Activated CD4-positive, alpha-beta T cell treated with anti-CD3 and anti-CD28 coated beads for 24 hours (primary cell): ENCODE measurements around the gene VPS26C.
"Not testable (repeated sequence)": the region's sequence is repeated elsewhere in the genome, so short reads cannot be mapped to it uniquely, and the experiment has no call there.

Experiments used
- DNase-seq, 2 donors: peaks; one replicate each; pipeline ENCODE4 v3.0.0-alpha.2; 2020; ENCODE audit warnings: low read depth in 2 of 2

VPS26C gene

DNA sequence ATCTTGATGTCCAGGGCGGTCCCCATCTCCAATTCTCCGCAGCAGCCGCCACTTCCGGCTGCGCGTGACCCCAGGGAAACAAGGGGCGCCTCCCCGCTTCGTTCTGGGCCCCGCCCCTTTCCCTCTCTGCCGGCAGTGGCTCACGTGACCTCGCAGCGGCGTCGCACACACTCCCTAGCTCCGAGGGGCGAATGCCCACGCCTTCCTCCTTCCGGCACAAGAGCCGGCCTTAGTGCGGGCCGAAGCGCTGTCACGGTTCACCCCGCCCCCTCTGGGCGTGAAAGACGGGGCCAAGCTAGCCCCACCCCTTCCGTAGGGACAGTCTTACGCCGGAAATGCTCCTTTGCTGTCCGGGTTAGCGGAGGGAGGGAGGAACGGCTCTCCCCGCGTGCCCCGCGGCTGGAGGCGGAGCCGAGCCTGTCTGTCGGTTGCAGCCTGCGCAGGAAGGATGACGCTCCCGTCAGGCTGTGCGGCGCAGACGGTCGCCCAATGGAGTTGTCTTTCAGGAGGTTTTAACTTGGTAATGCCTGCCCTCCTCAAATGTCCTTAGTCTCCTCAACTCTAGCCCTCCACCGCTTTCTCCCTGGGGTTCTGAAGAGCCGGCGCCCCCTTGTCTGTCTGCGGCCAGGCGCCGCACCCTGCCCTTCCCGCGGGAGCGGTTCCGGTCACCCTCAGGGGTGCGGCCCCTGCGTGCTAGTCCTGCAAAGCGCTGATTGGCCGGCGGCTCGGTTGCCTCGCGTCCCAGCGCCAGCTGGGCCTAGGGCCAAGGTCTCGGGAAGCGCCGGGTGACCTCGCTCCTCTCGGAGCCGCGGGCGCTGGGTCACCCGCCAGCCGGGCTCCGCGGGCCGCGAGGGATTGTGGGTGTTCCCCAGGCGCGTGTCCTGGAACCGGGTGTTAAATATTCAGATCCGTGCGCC lies at the start of gene VPS26C:
VPS26C (minus strand) TSS at position 66 of the 917 bp plus-strand sequence; CDS start at position 26, 40 bp downstream.
- DNase-seq = peak; percentile 95 to 97

DNA sequence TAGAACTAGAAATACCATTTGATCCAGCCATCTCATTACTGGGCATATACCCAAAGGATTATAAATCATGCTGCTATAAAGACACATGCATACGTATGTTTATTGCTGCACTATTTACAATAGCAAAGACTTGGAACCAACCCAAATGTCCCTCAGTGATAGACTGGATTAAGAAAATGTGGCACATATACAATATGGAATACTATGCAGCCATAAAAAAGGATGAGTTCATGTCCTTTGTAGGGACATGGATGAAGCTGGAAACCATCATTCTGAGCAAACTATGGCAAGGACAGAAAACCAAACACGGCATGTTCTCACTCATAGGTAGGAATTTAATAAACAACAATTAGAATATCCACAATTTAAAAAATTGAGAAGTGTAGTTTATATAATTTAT lies 48.9 kb upstream of the VPS26C start:
- not testable (repeated sequence) for DNase-seq

DNA sequence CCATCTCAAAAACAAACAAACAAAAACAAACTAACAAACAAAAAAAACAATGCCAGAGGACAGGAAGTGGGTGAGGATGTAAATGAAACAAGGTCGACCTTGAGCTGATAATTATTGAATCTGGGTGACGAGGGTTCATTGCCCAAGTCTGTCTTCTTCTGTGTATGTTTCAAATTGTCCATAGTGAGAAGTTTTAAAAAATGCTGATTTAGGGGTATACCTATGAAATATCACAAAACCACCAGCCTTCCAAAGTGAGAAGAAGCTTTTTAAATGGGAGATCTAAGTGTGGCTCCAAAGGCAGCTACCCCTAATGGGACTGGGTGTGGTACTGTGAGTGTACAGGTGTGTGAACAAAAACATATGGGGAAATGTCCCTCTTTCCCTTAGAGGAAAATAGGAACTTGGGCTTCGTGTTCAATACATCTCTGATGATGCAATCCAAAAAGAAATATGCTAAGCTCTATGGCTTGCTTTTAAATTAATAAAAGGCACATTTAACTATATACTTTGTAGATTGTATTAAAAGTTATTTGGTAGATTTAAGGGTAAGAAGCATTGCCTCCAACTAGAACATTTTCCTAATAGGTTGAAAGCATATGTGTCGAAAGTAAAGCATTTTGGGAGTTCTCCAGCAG lies 33.1 kb upstream of the VPS26C start:
- no peak for DNase-seq

DNA sequence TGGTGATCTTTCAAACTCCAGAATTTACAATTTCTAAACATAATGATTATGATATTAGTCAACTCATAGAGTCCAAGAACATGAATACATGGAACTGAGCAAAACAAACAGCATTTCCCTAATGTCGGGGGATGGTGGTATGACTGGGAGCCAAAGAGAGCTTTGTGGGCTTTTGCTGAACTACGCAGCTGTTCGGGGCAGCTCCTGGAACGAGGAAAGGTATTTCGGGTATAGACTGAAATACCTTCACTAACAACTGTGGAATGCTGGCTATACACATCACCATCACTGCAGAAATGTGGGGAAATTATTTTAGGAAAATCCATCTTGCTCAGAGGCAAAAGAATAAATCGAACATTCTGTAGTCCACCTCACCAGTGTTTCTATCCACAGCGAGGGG lies 30.2 kb upstream of the VPS26C start:
- no peak for DNase-seq

DNA sequence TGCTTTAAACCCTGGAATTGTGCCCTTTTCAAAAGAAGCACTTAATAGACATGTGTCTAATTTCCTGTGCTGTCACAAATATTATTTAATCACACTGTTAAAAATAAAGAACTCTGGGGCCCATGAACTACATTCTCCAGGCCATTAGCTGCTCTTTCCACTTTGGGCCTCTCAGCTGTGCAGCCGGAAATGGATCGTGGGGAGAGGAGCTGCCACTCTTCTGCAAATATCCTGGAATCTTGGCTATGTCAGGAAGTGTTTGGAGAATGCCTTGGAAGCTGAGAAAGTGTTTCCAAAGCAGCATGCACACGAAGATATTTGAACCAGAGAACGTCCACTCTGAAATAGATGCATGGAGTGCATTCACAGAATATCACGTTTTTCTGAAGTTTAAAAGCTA lies 27.5 kb upstream of the VPS26C start:
- no peak for DNase-seq

DNA sequence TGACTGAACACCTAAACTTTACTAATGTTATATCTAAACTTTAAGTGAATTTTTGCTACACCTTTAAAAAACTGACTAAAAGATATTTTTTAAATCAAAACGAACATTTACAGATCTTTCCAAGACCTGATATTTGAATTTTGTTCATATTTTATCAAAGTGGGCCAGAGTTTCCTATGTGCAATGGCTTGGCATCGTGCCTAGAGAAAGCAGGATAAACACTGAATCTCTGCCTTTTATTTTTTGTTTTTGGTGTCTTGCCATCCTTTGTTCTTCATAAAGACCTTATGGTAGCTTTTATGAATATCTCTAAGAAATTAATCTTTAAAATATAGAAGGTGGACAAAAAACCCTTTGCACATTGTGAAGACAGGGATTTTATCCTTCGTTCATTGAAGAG lies 25.8 kb upstream of the VPS26C start:
- no peak for DNase-seq

DNA sequence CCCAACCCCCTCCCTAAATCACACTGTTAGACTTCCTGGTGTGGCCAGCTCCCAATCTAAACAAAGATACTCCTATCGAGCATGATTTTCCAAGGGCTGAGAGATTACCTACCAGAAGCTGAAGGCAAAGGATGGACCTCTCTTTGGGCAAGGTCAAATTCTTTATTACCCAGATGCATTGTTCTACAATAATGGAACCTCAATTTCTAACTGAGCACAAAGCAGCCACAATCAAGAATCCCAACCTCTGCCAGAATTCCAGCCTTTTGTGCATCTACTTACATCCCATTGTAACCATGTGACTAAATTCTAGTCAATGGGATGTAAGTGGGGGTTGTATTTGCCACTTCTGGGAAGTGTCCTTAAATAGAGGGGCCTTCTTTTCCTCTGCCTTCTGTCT lies 24.9 kb upstream of the VPS26C start:
- DNase-seq = no peak

DNA sequence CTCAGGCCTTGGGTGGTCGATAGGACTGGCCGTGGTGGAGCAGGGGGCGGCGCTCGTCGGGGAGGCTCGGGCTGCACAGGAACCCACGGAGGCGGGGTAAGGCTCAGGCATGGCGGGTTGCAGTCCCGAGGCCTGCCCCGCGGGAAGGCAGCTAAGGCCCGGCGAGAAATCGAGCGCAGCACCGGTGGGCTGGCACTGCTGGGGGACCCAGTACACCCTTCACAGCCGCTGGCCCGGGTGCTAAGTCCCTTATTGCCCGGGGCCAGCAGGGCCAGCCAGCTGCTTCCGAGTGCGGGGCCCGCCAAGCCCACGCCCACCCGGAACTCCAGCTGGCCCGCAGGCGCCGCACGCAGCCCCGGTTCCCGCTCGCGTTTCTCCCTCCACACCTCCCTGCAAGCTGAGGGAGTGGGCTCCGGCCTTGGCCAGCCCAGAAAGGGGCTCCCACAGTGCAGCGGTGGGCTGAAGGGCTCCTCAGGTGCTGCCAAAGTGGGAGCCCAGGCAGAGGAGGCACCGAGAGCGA lies 16.1 kb upstream of the VPS26C start:
- DNase-seq = not testable (repeated sequence)

DNA sequence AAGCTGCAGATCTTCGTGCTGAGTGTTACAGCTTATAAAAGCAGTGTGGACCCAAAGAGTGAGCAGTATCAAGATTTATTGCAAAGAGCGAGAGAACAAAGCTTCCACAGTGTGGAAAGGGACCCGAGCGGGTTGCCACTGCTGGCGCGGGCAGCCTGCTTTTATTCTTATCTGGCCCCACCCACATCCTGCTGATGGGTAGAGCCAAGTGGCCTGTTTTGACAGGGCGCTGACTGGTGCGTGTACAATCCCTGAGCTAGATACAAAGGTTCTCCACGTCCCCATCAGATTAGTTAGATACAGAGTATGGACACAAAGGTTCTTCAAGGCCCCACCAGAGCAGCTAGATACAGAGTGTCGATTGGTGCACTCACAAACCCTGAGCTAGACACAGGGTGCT lies 15.5 kb upstream of the VPS26C start:
- DNase-seq = not testable (repeated sequence)

DNA sequence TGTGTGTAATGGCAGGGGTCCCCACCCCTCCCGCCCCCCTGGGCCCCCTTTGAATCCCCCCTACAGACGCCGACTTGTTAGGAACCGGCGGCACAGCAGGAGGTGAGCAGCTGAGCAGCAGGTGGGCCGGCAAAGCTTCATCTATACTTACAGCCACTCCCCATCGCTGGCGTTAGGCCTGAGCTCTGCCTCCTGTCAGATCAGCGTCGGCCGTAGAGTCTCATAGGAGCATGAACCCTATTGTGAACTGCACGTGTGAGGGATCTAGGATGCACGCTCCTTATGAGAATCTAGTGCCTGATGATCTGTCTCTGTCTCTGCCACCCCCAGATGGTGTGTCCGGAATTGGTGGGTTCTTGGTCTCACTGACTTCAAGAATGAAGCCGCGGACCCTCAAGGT lies 14.9 kb upstream of the VPS26C start:
- no peak for DNase-seq

DNA sequence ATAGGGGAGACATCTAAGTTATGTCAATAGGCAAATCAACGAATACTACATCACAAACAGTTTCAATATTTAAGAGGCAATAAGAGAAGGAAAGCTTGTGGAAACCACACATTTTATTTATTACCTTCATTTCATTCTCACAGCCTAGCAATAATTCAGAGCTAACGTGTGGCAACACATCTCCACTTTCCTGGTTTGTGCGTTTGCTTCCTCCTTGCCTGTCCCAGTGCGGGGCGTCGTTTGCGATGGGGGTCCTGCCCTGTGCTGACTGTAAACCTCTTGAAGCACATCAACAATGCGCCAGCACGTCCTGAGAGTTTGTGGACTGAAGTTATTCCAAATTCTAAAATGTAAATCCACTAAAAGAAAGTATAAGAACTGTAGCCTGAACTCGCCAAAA lies 14.4 kb upstream of the VPS26C start:
- no peak for DNase-seq

DNA sequence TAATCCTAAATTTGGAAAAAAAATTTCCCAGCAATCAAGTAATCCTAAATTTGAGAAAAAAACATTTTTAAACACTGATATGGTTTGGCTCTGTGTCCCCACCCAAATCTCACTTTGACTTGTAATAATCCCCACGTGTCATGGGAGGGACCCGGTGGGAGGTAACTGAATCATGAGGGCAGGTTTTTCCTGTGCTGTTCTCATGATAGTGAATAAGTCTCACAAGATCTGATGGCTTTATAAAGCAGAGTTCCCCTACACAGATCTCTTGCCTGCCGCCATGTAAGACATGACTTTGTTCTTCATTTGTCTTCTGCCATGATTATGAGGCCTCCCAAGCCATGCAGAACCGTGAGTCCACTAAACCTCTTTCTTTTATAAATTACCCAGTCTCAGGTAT lies 12.1 kb upstream of the VPS26C start:
- DNase-seq = not testable (repeated sequence)

DNA sequence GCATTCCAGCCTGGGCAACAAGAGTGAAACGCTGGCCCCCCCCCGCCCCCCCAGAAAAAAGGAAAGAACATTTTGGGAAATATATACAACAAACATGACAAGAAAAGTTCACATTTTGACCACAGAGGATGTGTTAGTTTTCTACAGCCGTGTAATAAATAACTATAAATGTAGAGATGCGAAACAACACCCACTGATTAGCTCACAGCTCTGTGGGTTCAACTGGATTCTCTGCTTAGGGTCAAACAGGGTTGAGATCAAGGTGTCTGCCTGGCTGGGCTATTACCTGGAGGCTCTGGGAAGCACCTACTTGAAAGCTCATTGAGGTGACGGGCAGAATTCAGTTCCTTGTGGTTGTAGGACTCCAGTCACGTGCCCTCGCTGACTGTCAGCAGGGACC lies 11.1 kb upstream of the VPS26C start:
- DNase-seq = no peak

DNA sequence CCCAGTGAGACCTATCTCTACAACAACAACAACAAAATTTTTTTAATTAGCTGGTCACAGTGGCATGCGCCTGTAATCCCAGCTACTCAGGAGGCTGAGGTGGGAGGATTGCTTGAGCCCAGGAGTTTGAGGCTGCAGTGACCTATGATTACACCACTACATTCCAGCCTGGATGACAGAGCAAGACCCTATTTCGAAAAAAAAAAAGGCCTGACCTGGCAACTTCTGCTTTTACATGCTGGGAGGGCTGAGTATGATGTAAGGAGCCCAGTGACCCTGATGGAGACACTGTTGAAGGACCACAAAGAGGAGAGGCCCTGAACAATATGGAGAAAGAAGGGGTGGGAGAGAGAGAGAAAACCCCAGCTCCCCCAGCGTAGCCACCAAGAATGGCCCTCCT lies 9.2 kb upstream of the VPS26C start:
- no peak for DNase-seq

DNA sequence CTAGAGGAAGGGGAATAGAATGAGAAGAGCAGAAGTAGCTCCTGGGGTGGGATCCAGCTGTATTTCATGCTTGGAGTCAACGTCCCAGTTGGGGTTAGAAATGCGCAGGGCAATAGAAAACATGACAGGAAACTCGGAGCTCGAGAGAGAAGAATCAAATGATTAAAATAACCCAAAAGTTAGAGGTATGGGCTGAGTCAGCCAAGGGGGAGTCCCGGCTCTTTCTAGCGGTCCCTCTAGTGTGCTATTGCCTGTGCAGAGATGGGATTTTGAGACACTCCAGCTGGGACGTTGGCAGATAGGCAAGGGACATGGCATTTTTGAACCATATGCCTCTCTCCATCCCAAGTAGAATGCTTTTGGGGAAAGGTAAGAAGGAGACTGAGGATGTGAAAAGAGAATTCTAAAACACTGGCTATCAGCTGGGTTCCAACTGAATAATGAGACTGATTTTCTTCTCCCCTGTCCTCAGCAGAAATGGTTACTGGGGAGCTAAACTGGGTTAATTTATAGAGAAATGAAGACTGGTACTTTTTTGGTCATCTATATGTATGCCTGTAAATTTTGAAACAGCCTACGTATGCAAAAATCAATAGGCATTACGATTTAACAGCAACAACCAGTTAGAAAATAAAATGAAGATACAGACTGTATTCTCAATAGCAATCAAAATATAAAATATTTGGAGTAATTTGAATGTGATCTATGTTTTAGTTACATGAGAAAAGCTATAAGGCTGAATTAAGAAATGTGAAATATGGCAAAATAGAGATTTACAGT lies 7.0 kb upstream of the VPS26C start:
- DNase-seq = no peak

DNA sequence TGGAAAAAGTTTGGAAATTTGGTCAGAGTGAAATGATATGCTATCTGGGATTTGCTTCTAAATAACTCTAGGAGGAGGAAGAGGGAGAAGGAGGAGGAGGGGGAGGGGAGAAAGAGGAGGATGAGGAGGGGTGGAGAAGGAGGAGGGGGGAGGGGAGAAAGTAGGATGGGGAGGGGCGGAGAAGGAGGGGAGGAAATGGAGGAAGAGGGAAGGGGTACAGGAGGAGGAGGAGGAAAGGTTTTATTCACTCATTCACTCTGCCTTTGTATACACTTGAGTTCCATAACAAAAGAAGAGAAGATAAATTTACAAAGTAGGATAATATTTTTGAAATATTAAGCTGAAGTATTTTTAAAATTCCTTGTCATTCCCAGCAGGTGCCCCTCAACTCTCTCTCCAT lies 6.3 kb upstream of the VPS26C start:
- no peak for DNase-seq

DNA sequence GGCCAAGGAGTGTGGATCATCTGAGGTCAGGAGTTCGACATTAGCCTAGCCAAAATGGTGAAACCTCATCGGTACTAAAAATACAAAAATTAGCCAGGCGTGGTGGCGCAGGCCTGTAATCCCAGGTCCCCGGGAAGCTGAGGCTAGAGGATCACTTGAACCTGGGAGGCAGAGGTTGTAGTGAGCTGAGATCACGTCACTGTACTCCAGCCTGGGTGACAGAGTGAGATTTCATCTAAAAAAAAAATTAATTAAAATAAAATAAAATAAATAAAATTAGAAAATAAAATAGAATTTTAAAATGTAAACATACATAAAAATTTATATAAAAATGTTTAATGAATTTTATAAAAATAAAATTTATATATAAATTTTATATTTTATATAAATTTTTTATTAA lies 5.8 kb upstream of the VPS26C start:
- no peak for DNase-seq

DNA sequence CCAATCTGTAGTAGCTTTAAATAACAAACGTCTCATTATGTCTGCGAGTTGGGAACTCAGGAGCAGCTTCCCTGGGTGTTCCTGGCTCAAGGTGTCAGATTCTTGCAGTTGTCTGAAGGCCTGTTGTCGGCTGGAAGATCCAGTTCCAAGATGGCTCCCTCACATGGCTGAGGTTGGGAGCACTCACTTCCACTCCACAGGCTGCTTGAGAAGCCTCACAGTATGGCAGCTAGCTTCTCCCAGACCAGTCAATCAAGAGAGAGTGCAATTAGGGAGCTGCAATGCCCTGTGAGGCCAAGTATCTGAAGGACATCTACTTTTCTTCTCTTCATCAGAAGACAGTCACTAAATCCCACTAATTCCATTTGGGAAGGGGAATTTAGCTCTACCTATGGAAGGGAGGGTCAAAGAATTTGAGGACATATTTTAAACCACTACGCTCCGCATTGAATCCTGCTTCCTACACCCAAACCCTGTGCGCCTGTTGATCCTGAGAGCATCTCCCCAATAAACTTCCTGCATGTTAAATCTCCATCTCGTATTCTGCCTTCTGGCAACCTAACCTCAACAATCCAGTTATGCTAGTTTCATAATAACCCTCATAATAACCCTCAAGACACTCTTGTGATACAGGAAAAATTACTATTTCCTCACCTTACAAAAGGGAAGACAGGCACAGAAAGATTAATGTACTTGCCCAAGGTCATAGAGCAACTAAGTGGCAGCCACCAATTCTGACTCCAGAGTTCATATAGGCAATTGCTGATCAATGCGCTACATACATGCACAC lies 3.6 kb upstream of the VPS26C start:
- no peak for DNase-seq

DNA sequence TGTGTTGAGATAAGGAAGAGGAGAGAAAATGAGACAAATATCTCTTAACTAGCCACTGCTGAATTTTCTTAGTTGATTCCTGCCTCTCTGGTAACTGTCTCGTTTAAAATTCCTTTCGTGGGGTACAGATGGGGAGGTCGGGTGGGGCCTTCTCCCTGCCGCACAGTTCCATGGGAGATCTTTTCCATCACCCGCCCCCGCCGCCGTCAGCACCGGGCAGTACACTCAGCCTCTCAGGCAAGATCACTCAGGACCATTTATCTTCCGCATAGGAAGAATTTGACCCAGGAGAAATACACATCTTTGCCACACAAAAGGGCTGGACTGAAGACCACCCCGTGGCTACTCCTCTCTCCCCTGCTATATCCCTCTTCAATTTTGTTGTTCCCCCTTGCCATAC lies 2.3 kb upstream of the VPS26C start:
- no peak for DNase-seq

DNA sequence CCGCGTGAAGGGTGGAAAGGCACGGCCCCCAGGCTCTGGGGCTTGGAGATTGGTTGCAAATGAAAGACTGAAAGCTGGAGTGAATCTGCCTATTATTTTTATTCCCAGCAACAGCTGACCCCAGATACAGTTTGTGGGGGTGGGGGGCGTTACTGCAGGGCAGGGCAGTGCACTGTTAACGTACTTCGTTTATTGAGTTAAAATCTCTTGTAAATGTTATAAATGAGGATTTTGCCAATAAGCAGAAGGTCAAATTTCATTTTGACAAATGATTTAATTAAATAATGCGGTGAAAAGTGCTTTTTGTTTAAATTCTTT lies 1.0 kb upstream of the VPS26C start:
- no peak for DNase-seq

DNA sequence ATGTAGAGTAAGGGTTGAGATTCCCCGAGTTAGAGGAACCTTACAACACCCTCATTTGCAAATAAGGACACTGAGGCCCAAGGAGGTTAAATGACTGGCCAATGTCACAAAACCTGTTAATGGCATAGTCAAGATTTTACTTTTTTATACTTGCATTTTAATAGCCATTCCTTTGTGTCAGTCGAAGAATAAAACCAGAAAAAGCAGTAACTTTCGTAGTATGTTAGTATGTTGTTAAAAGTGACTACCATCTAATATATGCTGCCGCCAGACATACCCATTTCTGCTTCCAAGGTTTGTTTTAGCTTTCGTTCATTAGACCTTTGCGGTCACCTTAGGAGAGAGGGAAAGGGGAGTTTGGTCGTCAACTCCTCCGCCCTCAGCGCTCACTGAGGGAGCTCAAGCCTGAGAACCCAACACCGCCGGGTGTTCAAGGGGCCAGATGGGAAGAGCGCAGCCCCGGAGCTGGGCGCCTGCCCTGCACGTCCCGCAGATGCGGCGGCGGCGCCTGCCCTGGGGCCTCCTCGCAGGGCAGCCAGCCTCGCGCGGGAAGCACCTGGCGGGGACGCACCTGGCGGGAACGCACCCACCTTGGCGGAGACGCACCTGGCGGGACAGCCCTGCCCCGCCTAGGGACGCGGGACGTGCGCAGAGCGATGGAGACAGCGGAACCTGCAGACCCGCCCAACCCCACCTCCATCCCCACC lies 466 bp downstream of the VPS26C start:
- peak in 1 of 2 donors; percentile 8 for DNase-seq
